OCI-LY7 (cell line): ENCODE data around the gene ATXN3. TPM values are rescaled to one million over a fixed set of nuclear protein-coding genes. Genes with fewer than 3 reads are reported as not detected.
A peak's percentile ranks its signal among the peaks of the same experiment; 100 is the strongest.
"Not testable (repeated sequence)": the region's sequence is repeated elsewhere in the genome, so short reads cannot be mapped to it uniquely, and the experiment has no call there.

ENCODE experiments used
- BruUV-seq: library from RNA; stranded (reverse); fragments of 400-500 nt; replicated peaks from 2 replicates; lab custom pipeline; 2021; lab: Mats Ljungman, UMichigan
- CTCF ChIA-PET: fragments of 300-600 bp; sonication (Branson Sonifier 250); formaldehyde crosslinking; loops from one replicate; lab custom pipeline; 2022; ENCODE audit warnings: antibody characterized with exemption; ENCODE audit not compliant: unreplicated experiment; lab: Charles Lee
- POLR2A ChIA-PET: fragments of 300-600 bp; sonication (Branson Sonifier 250); formaldehyde crosslinking; loops from one replicate; lab custom pipeline; 2022; ENCODE audit warnings: antibody characterized with exemption; lab: Charles Lee
- DNase-seq: peaks from one replicate; pipeline ENCODE4 v3.0.0-alpha.2; 2015; ENCODE audit warnings: low spot score
- H2AFZ ChIP-seq: fragments of 200-600 bp; sonication (generic), shearing (Covaris generic); 2 replicates; pipeline ENCODE4 v1.6.1; 2014; ENCODE audit warnings: mild to moderate bottlenecking, antibody characterized with exemption, low read length, moderate library complexity
- H3K27ac ChIP-seq: fragments of 200-600 bp; sonication (generic); 2 replicates; pipeline ENCODE4 v1.5.1; 2014; ENCODE audit warnings: mixed run types, low read depth, mild to moderate bottlenecking, moderate library complexity, low read length, inconsistent platforms; ENCODE audit not compliant: poor library complexity, severe bottlenecking
- H3K36me3 ChIP-seq: fragments of 200-600 bp; sonication (generic); 2 replicates; pipeline ENCODE4 v1.6.1; 2014; ENCODE audit warnings: mild to moderate bottlenecking, antibody characterized with exemption, low read length, moderate library complexity, mixed read lengths; ENCODE audit not compliant: insufficient read depth
- H3K4me1 ChIP-seq: fragments of 200-600 bp; sonication (generic); 2 replicates; pipeline ENCODE4 v1.5.1; 2014; ENCODE audit warnings: mild to moderate bottlenecking, low read length; ENCODE audit not compliant: insufficient read depth, poor library complexity, severe bottlenecking
- H3K4me2 ChIP-seq: fragments of 200-600 bp; sonication (generic); 2 replicates; pipeline ENCODE4 v1.6.1; 2014; ENCODE audit warnings: mild to moderate bottlenecking, low read length
- H3K4me3 ChIP-seq: fragments of 200-600 bp; sonication (generic); 2 replicates; pipeline ENCODE4 v1.5.1; 2014; ENCODE audit warnings: mild to moderate bottlenecking, low read depth, low read length; ENCODE audit not compliant: poor library complexity, severe bottlenecking
- H3K79me2 ChIP-seq: fragments of 200-600 bp; sonication (generic); 2 replicates; pipeline ENCODE4 v1.6.1; 2016; ENCODE audit warnings: low read depth, mild to moderate bottlenecking, low read length, moderate library complexity, mixed read lengths; ENCODE audit not compliant: insufficient read depth
- H3K9me2 ChIP-seq: fragments of 200-600 bp; sonication (generic); 2 replicates; pipeline ENCODE4 v1.6.1; 2016; ENCODE audit warnings: mild to moderate bottlenecking, low read length, mixed read lengths; ENCODE audit not compliant: insufficient read depth
- H3K9me3 ChIP-seq: fragments of 200-600 bp; sonication (generic); 2 replicates; pipeline ENCODE4 v1.6.1; 2014; ENCODE audit warnings: mild to moderate bottlenecking, mixed run types, low read length, mixed read lengths
- H4K20me1 ChIP-seq: fragments of 200-600 bp; sonication (generic); 2 replicates; pipeline ENCODE4 v1.6.1; 2014; ENCODE audit warnings: mild to moderate bottlenecking, antibody characterized with exemption, low read length, moderate library complexity, mixed read lengths; ENCODE audit not compliant: insufficient read depth
- CTCF ChIP-seq: fragments of 200-600 bp; sonication (generic); conservative IDR thresholded peaks from 2 replicates; pipeline ENCODE4 v1.5.1; 2014; ENCODE audit warnings: mild to moderate bottlenecking, antibody characterized with exemption, low read length, moderate library complexity, mixed read lengths
- EZH2phosphoT487 ChIP-seq: fragments of 200-600 bp; sonication (generic); IDR thresholded peaks from 2 replicates; pipeline ENCODE4 v1.6.1; 2018; ENCODE audit warnings: low read depth, borderline replicate concordance, mild to moderate bottlenecking, mixed run types, antibody characterized with exemption, low read length, moderate library complexity, mixed read lengths
- intact Hi-C: fragments of 100-400 bp; cut with micrococcal nuclease; formaldehyde crosslinking; loops from one replicate; pipeline ENCODE4 v1.10.0; 2022; ENCODE audit not compliant: unreplicated experiment
- total RNA-seq, 2 experiments: library from RNA; depleted of rRNA in 1 of 2; stranded (reverse); fragments of >200 nt in 1 of 2; shearing (Covaris generic) in 1 of 2; gene quantifications; 2 replicates each; pipeline ENCODE4 v1.2.3, GENCODE V29; 2014 to 2022

The ATXN3 gene
- total RNA-seq, 2 experiments from 2014 or later: 21.3 to 24.6 TPM

GRCh38 chr14:92041766-92042165 is 64.6 kb downstream of the ATXN3 start:
- H4K20me1 ChIP-seq, H3K9me3 ChIP-seq, CTCF ChIA-PET, BruUV-seq, H3K36me3 ChIP-seq, H3K27ac ChIP-seq, H3K4me3 ChIP-seq, H2AFZ ChIP-seq, DNase-seq, H3K4me2 ChIP-seq, H3K9me2 ChIP-seq: not testable (repeated sequence)
- POLR2A ChIA-PET: interaction anchor here (0.6 kb wide), 1 partner anchor 47 kb away, joined by 4 read pairs; no protein-coding TSS in a partner anchor
- Histone ChIP-seq H3K4me1 (peaks cover 22% of the 10 kb centered on the region), H3K79me2 (peaks cover 38% of the 10 kb centered on the region)
- intact Hi-C loops: loop anchor here (2.0 kb wide), 1 partner anchor 65 kb away; the partner anchor contains the start of gene ATXN3

DNA sequence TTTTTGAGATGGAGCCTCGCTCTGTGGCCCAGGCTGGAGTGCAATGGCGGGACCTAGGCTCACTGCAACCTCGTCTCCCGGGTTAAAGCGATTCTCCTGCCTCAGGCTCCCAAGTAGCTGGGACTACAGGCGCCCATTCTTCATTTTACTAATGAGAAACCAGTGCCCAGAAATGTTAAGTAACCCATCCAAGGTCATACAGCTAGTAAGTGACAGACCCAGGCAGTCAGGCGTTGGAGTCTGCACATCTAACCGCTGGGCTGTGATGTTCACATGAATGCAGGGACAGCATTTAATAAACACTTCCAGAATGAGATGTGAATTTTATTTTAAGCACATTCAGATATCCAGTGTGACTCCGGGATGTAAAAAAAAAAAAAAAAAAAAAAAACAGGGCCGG is 65.2 kb downstream of the ATXN3 start:
- TF ChIP-seq EZH2phosphoT487 (no peak), CTCF (no peak)
- Histone ChIP-seq H3K36me3 (peaks cover 11% of the 10 kb centered on the region), H4K20me1 (0 out of 2 replicates have a peak, but pooled peaks cover 10% of the 10 kb centered on the region), H3K4me2 (peak overlapping the region; percentile 93), H3K27ac (peak overlapping the region; percentile 72), H3K4me1 (peaks cover 22% of the 10 kb centered on the region), H3K9me2 (no peaks in the 10 kb centered on the region), H3K79me2 (peaks cover 43% of the 10 kb centered on the region), H3K9me3 (no peaks in the 10 kb centered on the region), H2AFZ (peak overlapping the region; percentile 74; the same call in 1 of the 2 replicates), H3K4me3 (peak overlapping the region; percentile 81)
- ChIA-PET POLR2A (interaction anchor here (0.6 to 2.3 kb wide), 4 partner anchors 22 to 81 kb away, joined by 3 to 11 read pairs (median 4); partner anchors contain the start of gene CPSF2), CTCF (no interaction called here)
- intact Hi-C loops: loop anchor here (2.0 kb wide), 1 partner anchor 66 kb away; the partner anchor contains the start of gene ATXN3
- BruUV-seq: no TSS peak
- DNase-seq: peak; percentile 4

- Histone ChIP-seq H2AFZ (peak overlapping the region; percentile 74), H3K9me3 (no peaks in the 10 kb centered on the region), H3K4me1 (peaks cover 25% of the 10 kb centered on the region), H3K36me3 (peaks cover 17% of the 10 kb centered on the region), H3K9me2 (no peaks in the 10 kb centered on the region), H3K4me2 (peak overlapping the region; percentile 93), H4K20me1 (0 out of 2 replicates have a peak, but pooled peaks cover 10% of the 10 kb centered on the region), H3K27ac (peak overlapping the region; percentile 72), H3K79me2 (peaks cover 50% of the 10 kb centered on the region), H3K4me3 (peak overlapping the region; percentile 81)
- peak; percentile 48 for DNase-seq
- CTCF ChIA-PET: no interaction called here
- POLR2A ChIA-PET: interaction anchor here (0.5 to 2.7 kb wide), 18 partner anchors 8 to 999 kb away, joined by 3 to 11 read pairs (median 4); partner anchors contain the start of genes ATXN3 and CPSF2
- intact Hi-C loops: loop anchor here (2.0 kb wide), 1 partner anchor 66 kb away; the partner anchor contains the start of gene ATXN3
- TF ChIP-seq CTCF: no peak
- TF ChIP-seq EZH2phosphoT487: no peak
- BruUV-seq: TSS peak; percentile 96
Measured at GRCh38 chr14:92040431-92041051, 65.8 kb downstream of the ATXN3 start.
